NK-92 (cell line): Measurements from ENCODE around the gene SLC29A4.
"Not testable (repeated sequence)": the region's sequence is repeated elsewhere in the genome, so short reads cannot be mapped to it uniquely, and the experiment has no call there.

Experiments used
- DNase-seq: peaks from one replicate; lab custom pipeline; 2025; ENCODE audit not compliant: unreplicated experiment; lab: John Stamatoyannopoulos, UW

Gene SLC29A4, protein sequence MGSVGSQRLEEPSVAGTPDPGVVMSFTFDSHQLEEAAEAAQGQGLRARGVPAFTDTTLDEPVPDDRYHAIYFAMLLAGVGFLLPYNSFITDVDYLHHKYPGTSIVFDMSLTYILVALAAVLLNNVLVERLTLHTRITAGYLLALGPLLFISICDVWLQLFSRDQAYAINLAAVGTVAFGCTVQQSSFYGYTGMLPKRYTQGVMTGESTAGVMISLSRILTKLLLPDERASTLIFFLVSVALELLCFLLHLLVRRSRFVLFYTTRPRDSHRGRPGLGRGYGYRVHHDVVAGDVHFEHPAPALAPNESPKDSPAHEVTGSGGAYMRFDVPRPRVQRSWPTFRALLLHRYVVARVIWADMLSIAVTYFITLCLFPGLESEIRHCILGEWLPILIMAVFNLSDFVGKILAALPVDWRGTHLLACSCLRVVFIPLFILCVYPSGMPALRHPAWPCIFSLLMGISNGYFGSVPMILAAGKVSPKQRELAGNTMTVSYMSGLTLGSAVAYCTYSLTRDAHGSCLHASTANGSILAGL

DNA sequence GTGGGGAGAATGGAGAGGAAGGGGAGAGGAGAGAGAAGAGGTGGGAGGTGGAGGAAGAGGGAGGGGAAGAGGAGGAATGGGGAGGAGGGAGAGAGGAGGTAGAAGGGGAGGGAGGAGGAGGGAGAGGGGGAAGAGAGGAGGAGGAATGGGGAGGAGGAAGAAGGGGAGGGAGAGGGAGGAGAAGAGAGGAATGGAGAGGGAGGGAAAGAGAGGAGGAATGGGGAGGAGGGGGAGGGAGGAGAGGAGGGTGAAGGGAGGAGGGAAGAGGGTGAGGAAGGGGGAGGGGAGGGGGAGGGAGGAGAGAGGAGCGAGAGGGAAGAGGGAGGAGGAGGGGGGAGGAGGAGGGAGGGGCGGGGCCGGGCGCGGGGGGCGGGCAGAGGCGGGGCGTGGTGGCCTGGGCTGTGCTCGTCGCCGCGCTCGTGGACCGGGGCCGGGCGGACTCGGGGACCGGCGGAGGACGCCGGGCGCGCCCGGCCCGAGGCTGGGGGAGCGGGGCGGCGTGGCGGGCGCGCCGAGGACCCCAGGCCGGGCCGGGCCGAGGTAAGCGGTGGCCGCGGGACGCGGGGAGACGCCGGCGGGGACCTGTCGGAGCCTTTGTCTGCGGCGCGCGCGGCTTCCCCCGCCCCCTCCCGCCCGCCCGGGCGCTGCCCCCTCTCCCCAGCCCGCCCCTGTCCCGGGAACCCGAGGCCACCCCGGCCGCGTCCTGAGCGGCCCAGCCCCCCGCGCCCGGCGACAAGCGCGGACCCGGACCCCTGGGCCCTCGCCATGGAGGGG, at the start of gene SLC29A4:
Gene SLC29A4, plus strand, starts transcription at position 401 of the 774 bp plus-strand sequence. CDS start 4,874 bp downstream, outside the sequence.
- no peak for DNase-seq

DNA sequence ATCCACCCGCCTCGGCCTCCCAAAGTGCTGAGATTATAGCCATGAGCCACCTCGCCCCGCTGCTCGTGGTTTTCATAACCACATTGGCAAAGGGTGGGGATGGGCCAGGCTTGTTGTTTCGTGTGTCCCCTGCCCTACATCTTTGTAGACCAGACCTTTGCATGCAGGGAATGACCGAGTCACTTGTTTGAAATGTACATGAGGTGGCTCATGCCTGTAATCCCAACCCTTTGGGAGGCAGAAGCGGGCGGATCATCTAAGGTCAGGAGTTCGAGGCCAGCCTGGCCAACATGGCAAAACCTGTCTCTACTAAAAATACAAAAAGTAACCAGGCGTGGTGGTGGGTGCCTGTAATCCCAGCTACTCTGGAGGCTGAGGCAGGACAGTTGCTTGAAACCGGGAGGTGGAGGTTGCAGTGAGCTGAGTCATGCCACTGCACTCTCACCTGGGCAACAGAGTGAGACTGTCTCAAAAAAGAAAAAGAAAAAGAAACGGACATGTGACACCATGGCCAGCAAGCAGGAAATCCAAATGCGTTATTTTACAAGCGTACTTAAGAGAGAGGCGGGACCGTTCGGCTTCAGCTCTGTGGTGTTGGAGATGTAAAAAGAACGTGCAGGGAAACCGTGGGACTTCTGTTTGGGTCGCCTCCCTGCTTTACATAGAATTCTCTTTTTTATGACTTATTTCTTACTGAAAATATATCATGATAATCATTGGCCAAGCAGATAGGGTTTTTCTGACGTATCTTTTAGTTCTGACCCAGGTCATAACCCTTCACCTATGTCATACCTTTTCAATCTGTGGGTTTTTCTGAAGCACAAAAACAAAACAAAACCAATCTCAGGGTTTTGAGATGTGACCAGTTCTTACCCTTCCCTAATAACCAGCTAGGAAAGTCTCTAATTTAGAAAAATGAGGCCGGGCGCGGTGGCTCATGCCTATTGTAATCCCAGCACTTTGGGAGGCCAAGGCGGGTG, 47.6 kb upstream of the SLC29A4 start:
- DNase-seq, result no peak

DNA sequence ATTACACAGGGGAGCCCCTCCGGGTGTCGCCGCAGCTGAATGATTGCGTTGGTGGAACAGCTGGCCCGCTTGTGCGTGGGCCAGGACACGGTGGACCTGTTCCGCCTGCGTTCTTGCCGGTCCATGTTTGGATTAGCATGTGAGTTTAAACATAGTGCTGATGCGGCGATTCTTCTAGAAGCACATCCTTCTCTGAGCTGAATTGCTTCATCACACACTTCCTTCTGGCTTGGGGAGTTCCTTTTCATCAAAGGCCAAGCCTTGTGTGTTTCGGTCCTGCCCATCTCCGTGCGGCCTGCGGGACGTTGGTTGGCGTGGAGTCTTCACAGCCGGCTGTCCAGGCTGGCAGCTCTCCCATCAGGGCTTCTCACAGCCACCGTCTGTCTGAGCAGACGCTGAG, 45.5 kb upstream of the SLC29A4 start:
- no peak for DNase-seq

DNA sequence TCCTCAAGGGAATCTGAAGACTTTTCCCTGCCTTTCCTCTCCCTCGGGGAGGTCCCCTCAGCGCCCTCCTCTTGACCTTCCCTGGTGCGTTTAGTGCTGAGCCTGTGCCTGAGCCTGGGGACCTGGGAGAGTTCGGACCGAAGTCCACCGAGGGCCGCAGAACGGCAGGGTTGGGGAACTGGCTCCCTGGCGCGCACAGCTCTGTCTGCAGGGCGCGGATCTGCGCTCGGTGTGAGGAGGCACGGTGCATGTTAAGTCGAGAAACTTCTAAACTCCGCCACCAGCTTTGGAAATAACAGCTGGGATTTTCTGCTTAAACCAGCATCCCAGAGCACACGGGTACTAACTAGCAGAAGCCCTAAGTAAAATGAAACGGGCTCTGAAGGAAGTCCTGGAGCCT, 44.2 kb upstream of the SLC29A4 start:
- DNase-seq, result no peak

DNA sequence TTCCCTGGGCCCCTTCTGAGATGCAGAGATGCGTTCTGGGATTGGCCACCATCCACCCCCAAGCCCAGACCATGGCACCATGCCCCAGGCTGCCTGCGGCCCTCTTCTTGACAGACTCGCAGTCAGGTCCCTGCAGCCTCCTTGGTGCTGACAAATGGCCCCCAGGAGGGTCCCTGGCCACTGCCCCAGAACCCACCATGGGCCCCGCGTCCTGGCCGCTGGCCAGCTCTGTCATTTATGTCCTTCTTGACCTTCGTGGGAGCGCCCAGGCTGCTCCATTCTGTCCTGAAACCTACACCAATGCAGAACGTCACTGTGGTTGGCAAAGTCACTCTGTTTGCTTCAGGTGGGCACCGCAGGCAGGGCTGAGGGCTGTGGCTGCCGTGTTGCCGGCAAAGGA, 39.5 kb upstream of the SLC29A4 start:
- DNase-seq, result no peak

DNA sequence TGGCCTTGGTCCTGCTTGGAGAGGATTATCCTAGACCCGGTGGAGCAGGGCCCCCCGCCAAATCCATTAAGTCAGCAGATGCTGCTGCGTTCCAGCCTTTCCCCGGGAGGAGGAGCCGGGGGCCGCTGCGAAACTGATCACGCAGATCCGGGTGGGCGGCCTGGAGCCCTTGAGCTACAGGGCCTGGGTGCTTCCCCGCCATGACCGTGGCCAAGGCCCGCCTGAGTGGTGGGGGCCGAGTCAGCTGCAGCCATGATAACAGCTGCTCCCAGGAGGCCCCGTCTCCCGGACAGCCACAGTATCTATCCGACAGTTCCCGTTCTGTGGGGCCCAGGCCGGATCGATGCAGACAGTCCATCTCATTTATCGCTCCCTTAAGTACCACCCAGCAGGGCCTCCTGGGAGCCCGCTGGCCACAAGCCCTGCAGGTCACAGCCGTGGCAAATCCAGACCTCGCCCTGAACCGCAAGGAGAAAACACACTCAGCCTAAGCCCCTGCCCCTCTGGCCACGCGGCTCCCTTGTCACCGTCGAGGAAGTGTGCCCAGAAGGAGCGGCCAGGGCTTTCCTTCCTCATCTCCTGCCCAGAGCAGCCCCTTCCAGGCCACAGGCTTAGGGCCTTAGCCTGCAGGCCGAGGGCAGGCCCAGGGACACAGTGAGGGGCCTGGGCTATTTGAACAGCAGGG, 34.4 kb upstream of the SLC29A4 start:
- no peak for DNase-seq

DNA sequence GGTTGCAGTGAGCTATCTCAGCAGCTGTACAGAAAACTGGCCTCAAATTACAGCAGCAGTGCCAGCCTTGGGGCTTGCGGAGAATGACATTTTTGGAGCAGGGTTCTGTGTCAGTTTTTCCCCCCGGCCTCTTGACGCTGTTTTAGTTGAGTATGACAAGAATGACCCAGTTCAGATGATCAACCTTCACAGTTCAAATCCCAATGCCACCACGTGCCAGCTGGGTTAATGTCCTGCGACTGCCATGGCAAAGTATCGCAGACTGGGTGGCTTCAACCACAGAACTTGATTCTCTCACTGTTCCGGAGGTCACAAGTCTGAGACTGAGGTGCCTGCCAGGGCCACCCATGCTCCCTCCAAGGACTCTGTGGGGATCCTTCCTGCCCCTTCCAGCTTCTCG, 32.0 kb upstream of the SLC29A4 start:
- DNase-seq, result not testable (repeated sequence)

DNA sequence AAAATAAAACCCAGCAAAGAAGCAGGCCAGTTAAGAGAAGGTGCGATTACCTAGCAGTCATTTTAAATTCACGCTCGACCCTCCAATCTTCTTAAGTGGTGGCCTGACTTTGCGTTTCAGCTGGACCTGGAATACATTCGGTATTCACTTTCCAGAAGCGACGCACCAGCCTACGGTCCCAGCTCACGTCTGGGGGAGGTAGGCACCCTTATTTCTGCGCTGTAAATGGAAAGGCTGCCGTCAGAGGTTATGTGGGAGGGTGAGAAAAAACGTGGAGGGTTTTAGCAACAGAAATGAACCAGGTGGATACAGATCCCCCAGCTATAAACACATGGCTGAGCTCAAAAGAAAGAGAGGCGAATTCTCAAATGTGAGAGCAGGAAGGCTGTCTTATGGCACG, 29.2 kb upstream of the SLC29A4 start:
- not testable (repeated sequence) for DNase-seq

DNA sequence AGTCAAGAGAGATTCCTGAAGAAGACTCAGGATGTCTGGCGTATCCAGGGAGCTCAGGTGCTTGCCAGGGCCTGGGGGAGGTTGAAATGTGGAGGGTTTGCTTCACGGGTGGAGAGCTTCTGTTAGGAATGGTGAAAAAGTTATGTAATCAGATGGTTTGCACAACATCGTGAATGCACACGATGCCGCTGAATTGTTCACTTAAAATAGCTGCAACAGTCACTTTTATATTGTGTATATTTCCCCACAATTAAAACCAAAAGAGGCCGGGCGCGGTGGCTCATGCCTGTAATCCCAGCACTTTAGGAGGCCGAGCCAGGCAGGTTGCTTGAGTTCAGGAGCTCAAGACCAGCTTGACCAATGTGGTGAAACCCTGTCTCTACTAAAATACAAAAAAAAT, 28.4 kb upstream of the SLC29A4 start:
- DNase-seq, result not testable (repeated sequence)

DNA sequence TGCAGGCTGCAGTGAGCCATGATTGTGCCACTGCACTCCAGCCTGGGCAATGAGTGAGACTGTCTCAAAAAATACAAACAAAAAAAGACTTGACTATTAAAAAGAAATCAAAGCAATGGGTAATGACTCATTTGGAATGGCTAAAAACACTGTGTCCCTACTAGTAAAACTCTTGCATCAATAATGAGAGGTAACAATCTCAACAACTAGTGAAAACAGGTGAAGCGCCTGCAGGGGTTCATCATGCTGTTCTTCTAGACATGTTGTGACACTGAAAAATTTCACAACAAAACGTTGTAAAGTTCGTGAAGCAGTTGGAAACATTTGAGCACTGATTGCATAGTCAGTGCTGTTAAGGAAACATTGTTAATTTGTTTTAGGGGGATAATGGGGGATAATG, 26.9 kb upstream of the SLC29A4 start:
- DNase-seq, result no peak

DNA sequence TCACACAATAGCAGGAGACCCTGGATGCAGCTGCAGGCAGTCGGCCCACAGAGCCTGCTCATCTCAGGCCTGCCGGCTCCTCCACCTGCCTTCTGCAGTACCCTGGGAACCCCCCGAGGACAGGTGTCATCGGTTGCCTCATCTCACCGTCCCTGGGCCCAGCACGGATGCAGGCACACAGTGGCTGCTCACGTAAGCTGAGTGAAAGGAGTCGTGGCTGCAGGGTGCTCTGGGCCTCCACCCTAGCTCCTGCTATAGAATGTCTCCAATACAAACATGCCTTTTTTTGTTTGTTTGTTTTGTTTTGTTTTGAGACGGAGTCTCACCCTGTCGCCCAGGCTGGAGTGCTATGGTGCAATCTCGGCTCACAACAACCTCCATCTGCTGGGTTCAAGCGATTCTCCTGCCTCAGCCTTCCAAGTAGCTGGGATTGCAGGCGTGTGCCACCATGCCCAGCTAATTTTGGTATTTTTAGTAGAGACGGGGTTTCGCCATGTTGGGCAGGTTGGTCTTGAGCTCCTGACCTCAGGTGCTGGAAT, 22.1 kb upstream of the SLC29A4 start:
- DNase-seq, result not testable (repeated sequence)

DNA sequence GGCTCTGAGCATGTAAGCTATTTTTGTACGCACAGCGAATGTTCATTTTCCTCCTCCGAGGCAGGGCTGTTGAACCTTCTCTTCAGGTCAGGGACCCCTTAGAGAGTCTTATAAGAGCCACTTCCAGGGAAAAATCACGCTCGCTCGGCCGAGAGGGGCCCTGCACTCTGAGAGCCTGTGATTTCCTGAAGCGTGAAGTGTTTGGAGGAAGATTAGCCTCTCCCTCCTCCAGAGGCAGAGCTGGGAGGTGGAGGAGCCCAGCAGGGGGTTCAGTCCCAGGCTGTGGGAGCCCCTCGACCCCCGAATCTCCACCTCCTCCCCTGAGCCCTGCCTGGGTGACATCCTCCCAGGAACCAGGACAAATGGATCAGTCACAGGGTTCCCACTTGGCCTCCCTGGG, 19.7 kb upstream of the SLC29A4 start:
- DNase-seq, result not testable (repeated sequence)

DNA sequence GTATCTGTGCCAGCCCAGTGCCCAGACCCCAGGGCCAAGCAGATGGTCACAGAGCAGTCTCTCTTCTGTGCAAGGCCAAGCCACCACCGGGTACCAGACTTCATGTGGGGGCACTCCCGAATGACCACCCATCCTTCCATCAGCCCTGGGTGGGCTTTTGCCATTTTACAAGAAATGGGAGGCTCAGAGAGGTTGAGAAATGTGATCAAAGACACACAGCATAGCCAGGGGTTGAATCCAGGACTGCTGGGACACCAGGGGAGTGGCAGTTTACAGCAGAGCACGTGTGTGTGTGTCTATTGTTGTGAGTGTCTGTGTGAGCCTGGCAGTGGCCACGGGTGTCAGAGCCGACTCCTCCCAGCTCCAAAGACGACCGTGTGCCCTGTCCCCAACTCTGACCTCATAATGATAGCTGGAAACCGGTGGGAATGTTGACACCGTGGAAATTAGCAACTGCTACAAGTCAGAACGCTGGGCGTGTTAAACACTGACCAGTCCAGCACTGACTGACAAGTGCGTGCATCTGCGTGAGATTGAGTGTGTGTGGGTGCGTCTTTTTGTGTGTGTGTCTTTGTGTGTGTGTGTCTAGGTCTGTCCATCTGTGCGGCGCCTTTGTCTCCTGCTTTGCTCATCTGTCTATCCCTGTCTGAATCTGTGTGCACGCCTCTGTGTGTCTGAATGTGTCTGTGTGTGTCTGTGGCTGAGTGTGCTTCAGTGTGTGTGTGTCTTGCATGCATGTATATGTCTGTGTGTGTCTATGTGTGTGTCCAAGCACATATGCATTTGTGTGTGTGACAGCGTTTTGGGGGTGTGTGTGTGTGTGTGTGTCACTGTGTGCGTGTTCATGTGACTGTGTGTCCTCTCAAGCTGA, 17.2 kb upstream of the SLC29A4 start:
- no peak for DNase-seq

DNA sequence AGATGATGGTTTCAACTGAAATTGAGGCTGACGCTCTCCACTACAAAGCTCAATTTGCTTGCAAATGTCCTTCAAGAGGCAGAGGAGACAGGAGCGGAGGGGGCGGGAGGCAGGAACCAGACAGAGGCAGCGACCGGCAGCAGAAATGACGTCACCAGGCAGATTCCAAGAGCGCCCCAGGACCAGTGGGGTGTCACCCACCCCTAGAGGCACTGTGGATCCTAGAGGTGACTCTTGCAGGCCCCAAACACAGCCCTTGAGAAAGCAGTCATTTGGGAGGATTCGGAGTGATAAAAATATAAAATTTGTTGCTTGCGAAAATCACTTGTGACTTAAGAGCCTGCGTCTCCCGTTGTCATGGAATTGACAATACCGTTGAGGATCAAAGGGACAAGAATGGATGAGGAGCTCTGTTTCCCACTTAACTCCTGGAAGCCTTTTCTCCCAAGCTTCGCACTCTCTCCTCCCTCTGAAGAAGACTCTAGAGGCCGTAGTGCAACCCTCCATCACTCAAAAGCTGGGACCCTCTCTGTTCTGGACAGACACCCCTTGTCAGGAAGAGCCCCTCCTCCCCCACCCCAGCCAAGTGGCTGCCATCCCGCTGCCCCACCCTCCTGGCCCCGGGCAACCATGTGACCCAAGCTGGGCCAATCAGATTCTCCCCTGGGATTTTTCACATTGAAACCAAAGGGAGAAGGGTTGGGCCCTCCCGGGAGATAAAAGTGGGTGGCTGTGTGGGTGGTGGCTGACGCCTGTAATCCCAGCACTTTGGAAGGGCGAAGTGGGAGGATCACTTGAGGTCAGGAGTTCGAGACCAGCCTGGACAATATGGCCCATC, 16.3 kb upstream of the SLC29A4 start:
- DNase-seq, result no peak

DNA sequence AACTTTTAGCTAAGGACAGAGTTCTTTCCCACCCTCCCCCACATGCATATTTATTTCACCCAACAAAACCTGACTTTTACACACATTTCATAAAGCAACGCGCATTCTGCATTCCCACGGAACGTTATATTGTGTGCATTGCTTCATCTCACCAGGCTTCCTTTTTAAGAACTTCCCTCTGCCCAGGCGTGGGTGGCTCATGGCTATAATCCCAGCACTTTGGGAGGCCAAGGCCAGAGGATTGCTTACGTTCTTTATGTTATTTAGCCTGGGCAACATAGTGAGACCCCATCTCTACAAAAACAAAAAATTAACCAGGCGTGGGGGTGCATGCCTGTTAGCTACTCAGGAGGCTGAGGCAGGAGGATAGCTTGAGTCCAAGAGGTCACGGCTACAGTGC, 14.9 kb upstream of the SLC29A4 start:
- DNase-seq, result not testable (repeated sequence)

DNA sequence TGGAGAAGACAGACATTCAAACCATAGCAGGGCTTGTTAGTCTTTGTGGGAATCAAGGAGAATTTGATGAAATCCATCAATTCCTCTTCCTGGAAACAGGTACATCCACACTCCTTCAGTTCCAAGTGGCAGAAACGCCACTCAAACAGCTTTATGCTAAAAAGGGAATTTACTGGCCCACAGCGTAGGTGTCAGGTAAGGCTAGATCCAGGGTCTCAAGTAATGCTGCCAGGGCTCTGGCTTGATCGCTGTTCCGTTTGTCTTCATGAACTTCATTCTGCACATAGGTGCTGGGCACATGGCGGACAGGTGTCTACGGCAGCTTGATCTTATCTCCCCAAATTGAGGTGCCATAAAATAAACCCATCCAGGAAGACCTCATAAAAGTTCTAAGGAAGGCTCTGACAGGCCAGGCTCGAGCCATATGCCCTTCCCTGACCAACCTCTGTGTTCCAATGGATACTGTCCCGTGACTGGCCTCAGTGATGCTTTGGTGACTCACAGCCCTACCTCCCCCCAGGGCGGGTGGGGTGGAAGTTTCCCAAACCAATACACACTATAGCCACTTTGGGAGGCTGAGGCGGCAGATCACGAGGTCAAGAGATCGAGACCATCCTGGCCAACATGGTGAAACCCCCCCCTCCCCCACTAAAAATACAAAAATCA, 12.6 kb upstream of the SLC29A4 start:
- DNase-seq, result not testable (repeated sequence)

DNA sequence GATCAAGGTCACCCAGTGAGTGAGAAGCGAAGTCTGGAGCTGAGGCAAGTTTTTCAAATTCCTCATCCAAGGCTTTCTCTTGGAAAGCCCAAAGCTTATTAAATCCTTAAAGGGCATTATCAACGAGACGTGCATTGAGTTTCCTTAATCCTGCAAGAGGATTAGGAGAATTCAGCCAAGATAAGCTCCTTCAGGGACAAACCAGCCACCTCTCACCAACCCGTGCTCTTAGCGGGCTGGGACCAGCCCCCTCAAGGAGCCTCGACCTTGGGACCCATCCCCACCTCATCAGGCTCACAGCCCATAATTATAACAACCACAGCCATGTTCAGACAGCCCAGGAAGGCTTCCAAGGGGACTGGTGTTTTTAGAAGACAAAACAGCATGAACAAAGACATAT, 12.0 kb upstream of the SLC29A4 start:
- DNase-seq, result no peak
